ENCODE measurements around the gene ZNF408. TPM values are rescaled to one million over a fixed set of nuclear protein-coding genes. Genes with fewer than 3 reads are reported as not detected.

Gene ZNF408
- total and polyA plus RNA-seq, 2 donors (not counting 3 experiments of a cell fraction or from before 2014, with no cell fraction given), result 7.8 to 10.9 TPM

GRCh38 chr11:46747150-46747549, 46.3 kb downstream of the ZNF408 start:
- no peaks in the 10 kb centered on the region for H4K20me1 ChIP-seq (replicated peaks; ENCODE audit: control insufficient read depth, extremely low read depth, insufficient read depth, low read length)
- H3K4me2 ChIP-seq (ENCODE audit: insufficient read depth, low read length), result no peak overlapping the region
- H3K9me1 ChIP-seq (replicated peaks; ENCODE audit: control insufficient read depth, extremely low read depth, insufficient read depth, low read length), result no peaks in the 10 kb centered on the region
- H3K27ac ChIP-seq (ENCODE audit: insufficient read depth, low read depth, low read length), result no peak overlapping the region
- peaks cover 49 to 50% of the 10 kb centered on the region in 2 experiments for H3K36me3 ChIP-seq (ENCODE audit: control insufficient read depth in 2 of 2, extremely low read depth in 1 of 2, insufficient read depth in 2 of 2, low read length in 2 of 2)
- H3K4me1 ChIP-seq (ENCODE audit: control insufficient read depth, extremely low read depth, insufficient read depth, low read length), result no peaks in the 10 kb centered on the region
- no peaks in the 10 kb centered on the region for H3K9me3 ChIP-seq (replicated peaks; ENCODE audit: control insufficient read depth, insufficient read depth, low read length)
- H3K4me3 ChIP-seq (replicated peaks in 1 of 3; ENCODE audit: insufficient read depth in 1 of 3, low read depth in 1 of 3, low read length in 3 of 3), result no peak overlapping the region
- H3K27me3 ChIP-seq (ENCODE audit: control insufficient read depth in 2 of 2, insufficient read depth in 2 of 2, low read length in 2 of 2), result no peaks in the 10 kb centered on the region
- H3K9ac ChIP-seq (replicated peaks; ENCODE audit: extremely low read depth, insufficient read depth, low read length), result no peak overlapping the region
- dilution Hi-C loops (cut with MboI; ENCODE audit: extremely low pct_ligation_motif_present, low sequenced_read_pairs), result no loop called here
- no peak overlapping the region for H2AFZ ChIP-seq (ENCODE audit: low read depth, low read length)
- no peaks in the 10 kb centered on the region for H3K79me2 ChIP-seq (ENCODE audit: control insufficient read depth, insufficient read depth, low read length)
- CTCF ChIA-PET, result no interaction called here
- DNase-seq (ENCODE audit: low read depth, low spot score) (no peak), FAIRE-seq (no peak)
- no peak for TF ChIP-seq MAX (IDR thresholded peaks at IDR 0.05; ENCODE audit: insufficient read depth, insufficient read length)
- no peak for TF ChIP-seq JUN (IDR thresholded peaks at IDR 0.05; ENCODE audit: borderline replicate concordance, insufficient read depth, insufficient read length, low read depth)
- no peak for TF ChIP-seq POLR2A (IDR thresholded peaks at IDR 0.05; ENCODE audit: low read depth, low read length)
- TF ChIP-seq CTCF (IDR thresholded peaks at IDR 0.05; ENCODE audit: extremely low read depth in 1 of 2, insufficient read depth in 1 of 2, low read depth in 1 of 2, low read length in 2 of 2), result no peak
- TF ChIP-seq GATA2 (IDR thresholded peaks at IDR 0.05; ENCODE audit: insufficient read depth, insufficient read length, low read depth, low read length), result no peak
- TF ChIP-seq POLR2AphosphoS5 (IDR thresholded peaks at IDR 0.05; ENCODE audit: insufficient read depth, low read depth, low read length), result no peak
- no TSS peak for BruUV-seq (replicated peaks)
- POLR2A ChIA-PET, result no interaction called here
- intact Hi-C loops (cut with micrococcal nuclease), result no loop called here

Small RNAs within 50 kb of the gene (microRNA-seq; reads per million reads assigned to microRNA genes)
- gene MIR5582 (ENCODE audit: borderline number of aligned reads, borderline replicate concordance), result 3.5 reads per million

Small RNAs within 50 kb of the gene (small RNA-seq; reads per million reads assigned to genes)
- gene MIR5582 (ENCODE audit: insufficient read depth, insufficient read length, low read depth, low replicate concordance), result not detected

Other genes starting within 250 kb of the ZNF408 start
- gene AMBRA1, start 107.0 kb upstream of the ZNF408 start, total RNA-seq, result 26.5 and 32.4 TPM in 2 replicates
- gene AMBRA1, start 107.0 kb upstream of the ZNF408 start, polyA plus RNA-seq, result 14.4 and 18.4 TPM in 2 replicates
- gene HARBI1, start 83.8 kb upstream of the ZNF408 start, total RNA-seq, result 3.2 and 4.7 TPM in 2 replicates
- gene HARBI1, start 83.8 kb upstream of the ZNF408 start, polyA plus RNA-seq, result 2.7 and 3.1 TPM in 2 replicates
- 66.5 and 67.3 TPM in 2 replicates for gene ATG13, start 83.5 kb upstream of the ZNF408 start, total RNA-seq
- gene ATG13, start 83.5 kb upstream of the ZNF408 start, polyA plus RNA-seq, result 60.1 and 71.0 TPM in 2 replicates
- 58.2 and 63.4 TPM in 2 replicates for gene ARHGAP1, start 412 bp upstream of the ZNF408 start, total RNA-seq
- 30.9 and 31.0 TPM in 2 replicates for gene ARHGAP1, start 412 bp upstream of the ZNF408 start, polyA plus RNA-seq
- not detected in 2 replicates for gene F2, start 18.2 kb downstream of the ZNF408 start, total RNA-seq
- 0.04 and 0.10 TPM in 2 replicates for gene F2, start 18.2 kb downstream of the ZNF408 start, polyA plus RNA-seq
- 138 and 140 TPM in 2 replicates for gene CKAP5, start 145.2 kb downstream of the ZNF408 start, total RNA-seq
- 47.4 and 50.1 TPM in 2 replicates for gene CKAP5, start 145.2 kb downstream of the ZNF408 start, polyA plus RNA-seq
- gene LRP4, start 217.5 kb downstream of the ZNF408 start, total RNA-seq, result 2.0 and 3.8 TPM in 2 replicates
- 0.78 and 0.86 TPM in 2 replicates for gene LRP4, start 217.5 kb downstream of the ZNF408 start, polyA plus RNA-seq
- 25.9 and 29.6 TPM in 2 replicates for gene CSTPP1, start 235.7 kb downstream of the ZNF408 start, total RNA-seq
- 38.2 and 43.1 TPM in 2 replicates for gene CSTPP1, start 235.7 kb downstream of the ZNF408 start, polyA plus RNA-seq

Measured in endothelial cell of umbilical vein (primary cell).